Pancreas (tissue), 10 donors: Measurements from ENCODE around the gene SYTL3. TPM values are rescaled to one million over a fixed set of nuclear protein-coding genes. Genes with fewer than 3 reads are reported as not detected.
A peak's percentile ranks its signal among the peaks of the same experiment; 100 is the strongest.

Experiments used
- ATAC-seq, 4 donors: fragments of 200-7000 bp; cut with Tn5 transposase; one replicate each; pipeline versions ENCODE4 v1.8.0 to v1.9.1; 2020; ENCODE audit warnings: mild to moderate bottlenecking in 4 of 4, moderate library complexity in 4 of 4
- DNase-seq, 6 donors: peaks; one replicate each; pipeline ENCODE4 v3.0.0-alpha.2; 2020
- FAIRE-seq: peaks from 2 replicates; lab custom pipeline; 2012; peaks lifted over from hg19 to GRCh38; lab: Jason Lieb, UNC
- H3K27ac ChIP-seq, 4 donors: fragments of 200-600 bp; sonication (generic); 1 replicate in 3 of 4; 2 replicates in 1 of 4; pipeline versions ENCODE4 v1.5.0 to v1.8.0; 2020
- H3K27me3 ChIP-seq, 4 donors: fragments of 200-600 bp; one replicate each; pipeline ENCODE4 v1.8.0; 2021
- H3K36me3 ChIP-seq, 3 donors: fragments of 200-600 bp; sonication (generic) in 1 of 3; one replicate each; pipeline versions ENCODE4 v1.5.0 to v1.8.0; 2020 to 2021
- H3K4me1 ChIP-seq, 3 donors: fragments of 200-600 bp; one replicate each; pipeline ENCODE4 v1.8.0; 2021
- H3K4me3 ChIP-seq, 4 donors: fragments of 200-600 bp; sonication (generic) in 2 of 4; one replicate each; pipeline versions ENCODE4 v1.5.0 to v1.8.0; 2020 to 2021
- H3K9me3 ChIP-seq, 4 donors: fragments of 200-600 bp; one replicate each; pipeline ENCODE4 v1.8.0; 2021
- WGBS, 2 donors: extraction: QIAGEN DNeasy Blood & Tissue Kit; methylation state at CpG; one replicate each; pipeline ENCODE4 v1.1.7; 2013; 5-methylcytosine and 5-hydroxymethylcytosine counted together
- intact Hi-C, 3 donors: fragments of 100-400 bp; cut with DNase I; formaldehyde crosslinking; loops; one replicate each; pipeline versions ENCODE4 v1.11.1 to v1.14.2; 2022
- polyA plus RNA-seq, 2 donors: library from polyadenylated mRNA; stranded (reverse); fragments of 200-250 nt; gene quantifications; one replicate each; pipeline ENCODE4 v1.2.3, GENCODE V29; 2013
- total RNA-seq, 6 donors: library from RNA; stranded (reverse); fragmentation: NEBNext Ultra II Directional in 4 of 6; extraction: Animal tissue kit (Norgen Biotek cat#: 25700) in 4 of 6; gene quantifications; one replicate each; pipeline versions ENCODE4 v1.2.1 to v1.2.4, GENCODE V29; 2021 to 2023
- TF ChIP-seq, protein P1 (sequence below), 4 donors: fragments of 200-600 bp; sonication (generic) in 3 of 4; IDR thresholded peaks; one replicate each; pipeline versions ENCODE4 v1.5.0 to v1.8.0; 2021; ENCODE audit warnings: antibody characterized with exemption in 4 of 4
- donor health status: healthy with polysubstance abuse.
- donor health status: DM: no; HTN: no; CAD: no; lungs with moderate emphysema.
- donor health status: DM: no; HTN: no; CAD: no.
- donor health status: control.
- donor health status: control.
- donor health status: Bipolar disorder and iron deficiency.
- donor health status: DM: yes; HTN: yes; CAD: no.
- donor health status: DM: no; HTN: no; CAD: no.
- donor health status: DM: no; HTN: no; CAD: no.
- donor health status: DM: yes; HTN: yes; CAD: no.

The SYTL3 gene
- total and polyA plus RNA-seq, 8 donors, result 0.28 to 1.9 (median 0.83) TPM

DNA sequence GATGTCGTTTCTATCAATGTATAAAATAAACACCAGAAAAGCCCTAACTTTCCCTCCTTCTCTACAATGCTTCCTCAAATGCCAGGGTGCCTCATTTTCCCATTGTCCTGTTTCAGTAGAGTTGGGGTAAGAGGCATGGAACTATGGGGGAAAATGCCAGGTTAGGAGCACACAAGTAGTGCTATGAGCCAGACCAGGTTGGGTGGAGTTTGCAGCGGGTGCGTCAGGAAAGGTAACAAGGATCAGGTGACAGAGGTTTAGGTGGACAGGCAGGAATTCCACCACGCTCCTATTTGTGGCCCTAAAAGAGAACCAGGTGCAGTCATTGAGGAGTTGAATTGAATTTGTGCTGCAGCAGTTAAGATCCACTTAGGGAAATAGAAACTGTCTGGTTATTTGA is 36.5 kb downstream of the SYTL3 start:
- TF ChIP-seq, protein P1, sequence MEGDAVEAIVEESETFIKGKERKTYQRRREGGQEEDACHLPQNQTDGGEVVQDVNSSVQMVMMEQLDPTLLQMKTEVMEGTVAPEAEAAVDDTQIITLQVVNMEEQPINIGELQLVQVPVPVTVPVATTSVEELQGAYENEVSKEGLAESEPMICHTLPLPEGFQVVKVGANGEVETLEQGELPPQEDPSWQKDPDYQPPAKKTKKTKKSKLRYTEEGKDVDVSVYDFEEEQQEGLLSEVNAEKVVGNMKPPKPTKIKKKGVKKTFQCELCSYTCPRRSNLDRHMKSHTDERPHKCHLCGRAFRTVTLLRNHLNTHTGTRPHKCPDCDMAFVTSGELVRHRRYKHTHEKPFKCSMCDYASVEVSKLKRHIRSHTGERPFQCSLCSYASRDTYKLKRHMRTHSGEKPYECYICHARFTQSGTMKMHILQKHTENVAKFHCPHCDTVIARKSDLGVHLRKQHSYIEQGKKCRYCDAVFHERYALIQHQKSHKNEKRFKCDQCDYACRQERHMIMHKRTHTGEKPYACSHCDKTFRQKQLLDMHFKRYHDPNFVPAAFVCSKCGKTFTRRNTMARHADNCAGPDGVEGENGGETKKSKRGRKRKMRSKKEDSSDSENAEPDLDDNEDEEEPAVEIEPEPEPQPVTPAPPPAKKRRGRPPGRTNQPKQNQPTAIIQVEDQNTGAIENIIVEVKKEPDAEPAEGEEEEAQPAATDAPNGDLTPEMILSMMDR (IDR thresholded peaks at IDR 0.05), result no peak
- no peak for FAIRE-seq
- no peak for DNase-seq
- ATAC-seq, result no peak
- Histone ChIP-seq H3K4me3 (no peak overlapping the region), H3K9me3 (no peaks in the 10 kb centered on the region), H3K4me1 (no peaks in the 10 kb centered on the region), H3K27ac (no peak overlapping the region), H3K27me3 (no peaks in the 10 kb centered on the region), H3K36me3 (no peaks in the 10 kb centered on the region)
- intact Hi-C loops, result loop anchor here in 2 of 3 donors (10.0 kb wide), 2 partner anchors 462 to 472 kb away; no protein-coding TSS in a partner anchor
- WGBS, 2 donors, result 64 to 69% methylated on average over 4 of the region's 4 CpGs

DNA sequence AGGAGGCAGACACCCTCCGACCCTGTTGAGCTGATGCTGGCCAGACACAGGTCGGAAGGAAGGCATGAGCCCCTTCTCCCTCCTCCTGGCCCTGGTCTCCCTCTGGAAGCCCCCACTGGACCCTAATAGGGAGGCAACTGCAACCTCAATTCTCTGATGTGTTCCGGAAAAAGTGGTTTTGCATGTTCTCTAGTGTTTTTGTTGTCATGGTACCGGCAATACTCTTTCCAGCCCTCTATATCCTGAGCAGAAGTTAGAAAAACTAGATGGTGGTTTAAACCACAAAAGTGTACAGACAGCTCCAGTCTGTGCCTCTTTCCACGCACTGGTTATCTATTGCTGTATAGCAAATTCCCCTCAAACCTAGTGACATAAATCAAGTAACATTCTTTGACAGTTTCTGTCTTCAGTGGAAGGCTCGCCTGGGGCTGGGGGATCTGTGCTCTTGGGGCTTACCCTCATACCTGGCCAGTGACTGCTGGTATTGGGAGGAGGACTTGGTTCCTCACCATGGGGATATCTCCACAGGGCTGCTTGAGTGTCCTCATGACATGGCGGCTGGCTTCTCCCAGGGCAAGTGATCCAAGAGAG is 37.0 kb downstream of the SYTL3 start:
- ATAC-seq (peak in 2 of 4 donors; percentile 34 to 52), FAIRE-seq (no peak)

DNA sequence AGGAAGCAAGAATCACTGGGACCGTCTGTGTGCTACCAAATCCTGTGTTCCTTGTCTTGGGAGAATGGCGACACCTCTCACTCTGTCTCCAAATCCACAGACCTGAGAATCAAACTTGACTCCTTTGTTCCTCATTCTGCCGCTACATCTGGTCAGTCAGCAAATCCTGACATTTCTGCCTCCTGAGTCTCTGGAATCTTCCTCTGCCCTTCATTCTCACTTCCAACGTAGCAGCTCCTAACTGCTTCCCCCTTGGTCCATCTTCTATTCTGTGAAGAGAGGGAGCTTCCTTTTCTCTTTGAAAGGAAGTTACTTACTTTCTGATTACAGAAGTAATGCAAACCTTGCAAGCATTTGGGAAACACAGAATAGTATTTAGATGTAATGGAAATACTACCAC is 37.7 kb downstream of the SYTL3 start:
- no peaks in the 10 kb centered on the region for H3K36me3 ChIP-seq
- 83 to 91% methylated on average over 4 of the region's 4 CpGs for WGBS, 2 donors
- TF ChIP-seq, protein P1 (IDR thresholded peaks at IDR 0.05), result no peak
- H3K27ac ChIP-seq, result no peak overlapping the region
- peak in 2 of 4 donors; percentile 23 to 46 for ATAC-seq
- no peak for FAIRE-seq
- H3K9me3 ChIP-seq, result no peaks in the 10 kb centered on the region
- no peaks in the 10 kb centered on the region for H3K27me3 ChIP-seq
- intact Hi-C loops, result loop anchor here in 2 of 3 donors (10.0 kb wide), 2 partner anchors 463 to 473 kb away; no protein-coding TSS in a partner anchor
- DNase-seq, result no peak
- no peaks in the 10 kb centered on the region for H3K4me1 ChIP-seq
- H3K4me3 ChIP-seq, result no peak overlapping the region

More for the DNA sequence above, 37.0 kb downstream of the SYTL3 start:
- H3K9me3 ChIP-seq, result no peaks in the 10 kb centered on the region
- 90 to 92% methylated on average over 7 of the region's 7 CpGs for WGBS, 2 donors
- H3K36me3 ChIP-seq, result no peaks in the 10 kb centered on the region
- H3K27ac ChIP-seq, result no peak overlapping the region
- DNase-seq, result no peak
- no peaks in the 10 kb centered on the region for H3K4me1 ChIP-seq
- intact Hi-C loops, result loop anchor here in 2 of 3 donors (10.0 kb wide), 2 partner anchors 462 to 472 kb away; no protein-coding TSS in a partner anchor
- TF ChIP-seq, protein P1 (IDR thresholded peaks at IDR 0.05), result no peak
- H3K27me3 ChIP-seq, result no peaks in the 10 kb centered on the region
- no peak overlapping the region for H3K4me3 ChIP-seq

DNA sequence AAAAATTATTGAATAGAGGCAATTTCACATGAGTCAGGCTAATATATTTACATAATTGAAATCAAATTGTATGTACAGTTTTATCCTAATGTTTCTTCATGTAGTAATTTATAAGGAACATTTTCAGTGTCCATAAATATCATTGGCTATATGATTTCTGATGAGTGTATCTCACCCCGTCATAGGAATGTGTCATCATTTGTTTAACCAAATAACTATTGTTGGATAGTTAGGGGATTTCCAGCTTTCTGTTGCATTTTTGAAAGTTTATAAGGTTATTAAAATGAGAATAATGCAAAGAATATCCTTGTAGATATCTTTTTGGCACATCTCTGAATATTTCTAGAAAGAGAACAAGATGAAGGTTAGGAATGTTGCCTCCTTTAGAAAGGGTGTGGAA is 39.0 kb downstream of the SYTL3 start:
- H3K27me3 ChIP-seq, result no peaks in the 10 kb centered on the region
- no peak for ATAC-seq
- H3K4me1 ChIP-seq, result no peaks in the 10 kb centered on the region
- FAIRE-seq, result no peak
- WGBS, 2 donors, result 74 to 78% methylated on average over 1 of the region's 1 CpG
- no peak overlapping the region for H3K27ac ChIP-seq
- intact Hi-C loops, result loop anchor here in 2 of 3 donors (10.0 kb wide), 2 partner anchors 464 to 474 kb away; no protein-coding TSS in a partner anchor
- TF ChIP-seq, protein P1 (IDR thresholded peaks at IDR 0.05), result no peak
- H3K36me3 ChIP-seq, result no peaks in the 10 kb centered on the region
- no peaks in the 10 kb centered on the region for H3K9me3 ChIP-seq
- no peak overlapping the region for H3K4me3 ChIP-seq
- DNase-seq, result no peak

DNA sequence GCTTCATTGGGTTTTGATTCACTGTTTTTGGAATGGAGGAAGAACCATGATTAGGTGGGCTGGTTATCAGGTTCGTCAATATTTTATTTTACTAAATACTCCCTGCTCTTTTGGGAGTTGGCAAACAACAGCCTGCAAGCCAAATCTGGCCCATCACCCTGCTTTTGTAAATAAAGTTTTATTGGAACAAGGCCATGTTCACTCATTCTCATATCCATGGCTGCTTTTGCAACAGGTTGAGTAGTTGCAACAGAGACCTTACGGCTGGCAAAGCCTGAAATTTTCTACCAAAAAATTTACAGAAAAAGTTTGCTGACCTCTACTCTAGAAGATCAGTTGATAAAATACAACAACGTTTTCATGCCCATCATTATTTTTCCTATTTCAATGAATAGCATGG is 45.1 kb downstream of the SYTL3 start:
- Histone ChIP-seq H3K9me3 (no peaks in the 10 kb centered on the region), H3K27ac (no peak overlapping the region), H3K36me3 (no peaks in the 10 kb centered on the region), H3K4me1 (no peaks in the 10 kb centered on the region), H3K27me3 (no peaks in the 10 kb centered on the region), H3K4me3 (no peak overlapping the region)
- FAIRE-seq (no peak), DNase-seq (no peak), ATAC-seq (no peak)
- intact Hi-C loops, result no loop called here
- TF ChIP-seq, protein P1 (IDR thresholded peaks at IDR 0.05), result no peak
- 71 to 73% methylated on average over 3 of the region's 3 CpGs for WGBS, 2 donors
